Large intestine (tissue), 3 donors: ENCODE results near the gene LGI4. TPM values are rescaled to one million over a fixed set of nuclear protein-coding genes. Genes with fewer than 3 reads are reported as not detected.

Source experiments
- DNase-seq, 2 donors: peaks; one replicate each; pipeline versions ENCODE4 v3.0.0 to v3.0.0-alpha.2; 2013
- H3K27ac ChIP-seq: one replicate; pipeline ENCODE4 v1.5.1; 2013; ENCODE audit warnings: low read length
- H3K27me3 ChIP-seq: 2 replicates; pipeline ENCODE4 v1.6.1; 2013; ENCODE audit warnings: low read length; ENCODE audit not compliant: control insufficient read depth, insufficient read depth
- H3K36me3 ChIP-seq: 2 replicates; pipeline ENCODE4 v1.6.1; 2013; ENCODE audit warnings: low read length; ENCODE audit not compliant: control insufficient read depth, insufficient read depth
- H3K4me1 ChIP-seq: one replicate; pipeline ENCODE4 v1.6.1; 2013; ENCODE audit warnings: low read length; ENCODE audit not compliant: control insufficient read depth, insufficient read depth
- H3K4me3 ChIP-seq: one replicate; pipeline ENCODE4 v1.5.1; 2013; ENCODE audit warnings: low read length
- H3K9me3 ChIP-seq: one replicate; pipeline ENCODE4 v1.6.1; 2013; ENCODE audit warnings: mild to moderate bottlenecking, low read depth, low read length, moderate library complexity; ENCODE audit not compliant: control insufficient read depth
- WGBS: methylation state at CpG from one replicate; pipeline ENCODE4 v1.1.5; 2013; ENCODE audit warnings: low lambda C conversion rate; ENCODE audit not compliant: insufficient coverage; 5-methylcytosine and 5-hydroxymethylcytosine counted together
- polyA plus RNA-seq: library from polyadenylated mRNA; unstranded; fragments of 120-200 nt; gene quantifications from one replicate; pipeline ENCODE4 v1.2.1, GENCODE V29; 2013

Gene LGI4
- polyA plus RNA-seq, 1 donor: 9.4 TPM

DNA sequence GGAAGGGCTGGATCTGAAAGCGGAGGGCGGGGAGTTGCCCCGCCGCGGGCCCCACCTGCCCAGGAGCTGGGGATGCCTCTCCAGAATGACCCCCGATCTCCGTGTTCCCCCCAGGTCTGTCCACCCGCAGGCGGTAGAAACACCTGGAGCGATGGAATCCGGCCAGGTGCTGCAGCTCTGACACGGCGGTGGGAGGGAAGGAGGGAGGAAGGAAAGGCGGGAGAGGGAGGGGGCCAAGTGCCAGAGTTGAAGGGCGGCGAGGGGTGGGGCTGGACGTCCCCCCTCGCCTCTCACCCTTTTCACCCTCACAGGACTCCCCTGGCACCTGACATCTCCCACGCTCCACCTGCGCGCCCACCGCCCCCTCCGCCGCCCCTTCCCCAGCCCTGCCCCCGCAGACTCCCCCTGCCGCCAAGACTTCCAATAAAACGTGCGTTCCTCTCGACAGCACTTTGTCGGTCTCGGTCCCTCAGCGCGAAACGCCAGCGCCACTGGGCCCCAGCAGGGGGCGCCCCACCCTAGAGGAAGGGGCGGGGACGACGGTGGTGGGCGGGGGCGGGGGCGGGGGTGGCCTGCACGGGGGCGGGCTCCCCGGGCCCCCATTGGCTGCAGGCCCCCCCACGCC is 7.9 kb upstream of the LGI4 start:
- Histone ChIP-seq H3K9me3 (peaks cover 4% of the 10 kb centered on the region), H3K36me3 (no peaks in the 10 kb centered on the region), H3K4me3 (no peak overlapping the region), H3K27ac (no peak overlapping the region), H3K27me3 (peaks cover 34% of the 10 kb centered on the region), H3K4me1 (peaks cover 41% of the 10 kb centered on the region)
- WGBS: no CpG with 5 or more reads among the region's 46 CpGs
- DNase-seq: peak in 1 of 2 donors; percentile 32

DNA sequence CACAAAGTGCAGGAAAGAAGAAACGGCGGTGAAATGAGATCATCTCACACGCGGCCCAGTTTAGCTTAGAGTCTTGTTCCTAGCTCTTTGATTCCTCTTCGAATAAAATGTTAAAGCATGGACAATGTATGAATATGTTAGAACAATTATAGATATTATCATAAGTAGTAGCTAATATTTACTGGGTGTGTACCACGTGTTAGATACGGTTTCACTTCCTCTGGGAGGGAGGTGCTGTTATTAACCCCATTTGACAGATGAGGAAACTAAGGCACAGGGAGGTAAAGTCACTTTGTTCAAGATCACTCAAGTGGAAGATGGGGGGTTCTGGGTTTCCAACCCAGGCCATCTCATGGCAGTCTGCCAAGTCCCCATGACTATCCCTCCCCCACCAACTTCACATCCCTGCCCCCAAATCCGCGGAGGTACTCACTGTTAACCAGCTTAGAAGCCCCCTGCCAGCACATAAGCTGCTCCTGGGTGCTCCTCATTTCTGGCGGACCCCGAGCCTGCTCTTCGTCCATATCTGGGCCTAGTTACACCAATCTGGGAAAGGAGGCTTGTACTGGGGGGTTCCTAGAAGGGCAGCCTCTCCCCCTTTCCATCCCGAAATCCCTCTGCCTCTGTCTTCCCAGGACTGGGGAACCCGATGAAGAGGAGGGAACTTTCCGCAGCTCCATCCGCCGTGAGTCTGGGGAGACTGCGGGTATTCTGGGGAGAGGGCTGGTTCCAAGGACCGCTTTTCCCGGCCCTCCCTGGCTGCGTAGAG is 7.2 kb upstream of the LGI4 start:
- Histone ChIP-seq H3K4me1 (peaks cover 47% of the 10 kb centered on the region), H3K36me3 (no peaks in the 10 kb centered on the region), H3K4me3 (no peak overlapping the region), H3K9me3 (peaks cover 4% of the 10 kb centered on the region), H3K27ac (peak overlapping the region; percentile 6), H3K27me3 (peaks cover 34% of the 10 kb centered on the region)
- 0% methylated on average over 2 of the region's 21 CpGs for WGBS
- DNase-seq: peak in 1 of 2 donors; percentile 23

DNA sequence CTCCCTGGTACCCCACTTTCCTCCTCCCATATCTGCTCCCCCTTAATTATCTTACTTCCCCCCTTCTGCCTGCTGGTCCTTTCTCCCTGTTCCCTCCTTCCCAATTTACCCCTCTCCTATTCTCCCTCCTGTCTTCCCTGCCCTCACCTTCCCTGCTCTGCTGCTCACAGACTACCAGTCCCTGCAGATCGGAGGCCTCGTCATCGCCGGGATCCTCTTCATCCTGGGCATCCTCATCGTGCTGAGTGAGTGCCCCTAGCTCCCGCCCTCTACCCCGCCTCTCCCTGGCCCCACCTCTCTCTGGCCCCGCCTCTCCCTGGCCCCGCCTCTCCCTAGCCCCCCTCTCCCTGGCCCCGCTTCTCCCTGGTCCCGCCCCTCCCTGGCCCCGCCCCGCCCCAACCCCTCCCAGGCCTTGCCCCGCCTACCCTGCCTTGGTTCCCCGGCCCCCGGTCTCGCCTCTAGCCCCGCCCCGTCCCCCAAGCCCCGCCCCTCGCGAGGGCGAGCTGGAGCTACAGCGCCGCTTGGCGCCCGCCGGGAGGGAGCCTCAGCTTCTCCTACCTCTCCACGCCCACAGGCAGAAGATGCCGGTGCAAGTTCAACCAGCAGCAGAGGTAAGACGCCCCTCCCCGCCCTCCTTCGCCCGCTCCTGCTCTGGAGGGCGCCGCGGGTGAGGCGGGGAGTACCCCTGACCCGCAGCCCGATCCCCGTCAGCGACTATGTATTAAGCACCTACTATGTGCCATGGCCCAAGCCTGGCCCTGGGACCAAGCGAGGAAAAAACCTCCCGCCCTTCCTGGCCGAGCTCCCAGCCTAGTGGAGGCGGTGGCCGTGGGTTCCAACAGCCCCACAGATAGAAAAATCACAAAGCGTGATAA is 6.3 kb upstream of the LGI4 start:
- peak; percentile 74 to 78 for DNase-seq
- H3K36me3 ChIP-seq: no peaks in the 10 kb centered on the region
- WGBS: no CpG with 5 or more reads among the region's 48 CpGs
- peaks cover 54% of the 10 kb centered on the region for H3K4me1 ChIP-seq
- peaks cover 34% of the 10 kb centered on the region for H3K27me3 ChIP-seq
- peaks cover 4% of the 10 kb centered on the region for H3K9me3 ChIP-seq
- no peak overlapping the region for H3K4me3 ChIP-seq
- H3K27ac ChIP-seq: peak overlapping the region; percentile 6

DNA sequence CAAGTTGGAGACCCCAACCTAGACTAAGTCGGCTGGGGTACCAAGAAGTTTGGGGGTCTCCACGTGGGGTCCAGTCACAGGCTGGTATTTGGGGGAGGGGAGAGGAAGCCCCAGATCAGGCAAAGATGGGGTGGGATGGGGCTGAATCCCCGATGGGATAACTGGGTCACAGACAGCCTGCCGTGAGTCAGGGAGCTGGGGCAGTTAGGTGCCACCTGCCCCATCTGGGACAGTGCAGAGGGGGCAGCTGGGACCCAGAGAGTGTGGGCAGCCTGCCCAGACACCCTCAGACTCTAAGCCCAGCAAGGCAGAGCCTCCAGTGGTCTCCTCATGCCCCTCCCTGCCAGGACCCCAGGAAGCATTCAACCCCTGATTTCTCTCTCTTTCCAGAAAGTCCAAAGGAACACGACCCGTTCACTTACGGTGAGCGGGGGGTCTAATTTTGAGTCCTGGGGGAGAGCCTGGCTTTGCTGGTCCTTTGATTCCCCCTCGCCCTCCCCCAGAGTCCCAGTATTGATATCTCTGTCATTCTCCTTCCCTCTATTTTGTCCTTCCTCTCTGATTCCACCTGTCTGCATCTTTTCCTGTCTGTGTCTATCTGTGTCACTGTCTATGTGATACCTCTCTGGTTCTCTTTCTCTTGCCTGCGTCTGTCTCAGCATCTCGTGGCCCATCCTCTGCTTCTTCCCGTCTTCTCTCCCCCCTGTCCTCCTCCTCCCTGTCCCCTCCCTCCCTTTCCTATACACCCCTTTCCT is 5.5 kb upstream of the LGI4 start:
- Histone ChIP-seq H3K4me3 (no peak overlapping the region), H3K36me3 (no peaks in the 10 kb centered on the region), H3K27ac (no peak overlapping the region), H3K9me3 (peaks cover 4% of the 10 kb centered on the region), H3K4me1 (peaks cover 58% of the 10 kb centered on the region), H3K27me3 (peaks cover 34% of the 10 kb centered on the region)
- WGBS: 48% methylated on average over 4 of the region's 12 CpGs
- no peak for DNase-seq

DNA sequence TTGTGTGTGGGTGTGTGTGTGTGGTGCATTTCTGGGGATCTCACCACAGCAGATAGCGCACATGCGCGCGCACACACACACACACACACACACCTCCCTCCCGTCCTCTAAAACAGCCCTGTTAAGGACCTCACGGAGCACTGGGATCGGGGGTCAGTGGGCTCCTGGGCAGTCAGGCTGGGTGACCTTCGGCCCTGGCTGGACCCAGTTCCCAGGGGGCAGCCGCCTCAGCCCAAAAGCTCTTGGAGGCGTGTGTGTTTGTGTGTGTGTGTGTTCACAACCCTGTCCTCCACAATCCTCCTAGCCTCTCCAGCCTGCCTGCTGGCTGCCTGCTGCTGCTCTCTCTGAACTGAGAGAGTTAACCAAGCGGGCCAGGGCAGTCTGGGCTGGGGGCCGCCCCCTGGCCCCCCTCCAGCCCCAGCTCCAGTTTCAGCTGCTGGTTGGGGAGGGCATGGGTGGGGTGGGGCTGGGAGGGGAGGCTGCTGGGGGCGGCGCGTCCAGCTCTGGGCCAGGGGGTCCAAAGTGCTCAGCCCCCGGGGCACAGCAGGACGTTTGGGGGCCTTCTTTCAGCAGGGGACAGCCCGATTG is 3.5 kb upstream of the LGI4 start, which contains the start of gene FXYD1:
TSS of gene FXYD1 (plus strand) at position 520 of the 588 bp plus-strand sequence. CDS start 1,256 bp downstream, outside the sequence.
- WGBS: no CpG with 5 or more reads among the region's 18 CpGs
- peaks cover 62% of the 10 kb centered on the region for H3K4me1 ChIP-seq
- DNase-seq: peak in 1 of 2 donors; percentile 17
- H3K9me3 ChIP-seq: peaks cover 4% of the 10 kb centered on the region
- peak within 1 kb of the TSS; percentile 16 for H3K4me3 ChIP-seq
- peak within 1 kb of the TSS; percentile 16 for H3K27ac ChIP-seq
- H3K27me3 ChIP-seq: peaks cover 18% of the 10 kb centered on the region
- no peaks in the 10 kb centered on the region for H3K36me3 ChIP-seq

DNA sequence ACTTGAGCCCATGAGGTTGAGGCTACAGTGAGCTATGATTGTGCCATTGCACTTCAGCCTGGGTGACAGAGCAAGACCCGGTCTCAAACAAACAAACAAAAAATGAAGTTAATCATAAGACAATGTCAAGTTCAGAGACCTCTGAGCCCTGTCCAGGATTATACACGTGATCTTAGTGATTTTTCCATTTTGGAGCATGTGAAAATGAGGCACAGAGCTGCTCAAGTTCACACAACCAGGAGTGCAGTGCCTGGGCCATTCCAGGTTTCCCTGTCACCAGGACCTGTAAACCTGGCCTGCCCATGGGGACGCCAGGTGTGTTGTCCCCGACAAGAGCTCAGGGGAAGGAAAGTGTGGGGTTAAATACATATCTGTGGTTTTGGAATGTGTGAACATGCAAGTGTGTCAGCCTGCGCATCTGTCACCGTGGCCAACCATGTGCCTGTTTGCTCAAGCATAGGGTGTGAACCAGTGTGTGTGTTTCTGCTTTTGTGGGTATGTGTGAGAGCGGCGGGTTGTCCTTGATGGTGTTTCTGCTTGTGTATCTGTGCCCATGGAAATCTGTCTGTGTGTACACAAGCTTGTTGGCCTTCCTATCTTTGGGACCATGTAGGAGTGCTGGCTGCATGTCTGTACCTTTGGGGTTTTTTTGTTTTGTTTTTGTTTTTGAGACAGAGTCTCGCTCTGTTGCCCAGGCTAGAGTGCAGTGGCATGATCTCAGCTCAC is 2.3 kb upstream of the LGI4 start:
- H3K27me3 ChIP-seq: peaks cover 8% of the 10 kb centered on the region
- WGBS: no CpG with 5 or more reads among the region's 9 CpGs
- peaks cover 56% of the 10 kb centered on the region for H3K4me1 ChIP-seq

DNA sequence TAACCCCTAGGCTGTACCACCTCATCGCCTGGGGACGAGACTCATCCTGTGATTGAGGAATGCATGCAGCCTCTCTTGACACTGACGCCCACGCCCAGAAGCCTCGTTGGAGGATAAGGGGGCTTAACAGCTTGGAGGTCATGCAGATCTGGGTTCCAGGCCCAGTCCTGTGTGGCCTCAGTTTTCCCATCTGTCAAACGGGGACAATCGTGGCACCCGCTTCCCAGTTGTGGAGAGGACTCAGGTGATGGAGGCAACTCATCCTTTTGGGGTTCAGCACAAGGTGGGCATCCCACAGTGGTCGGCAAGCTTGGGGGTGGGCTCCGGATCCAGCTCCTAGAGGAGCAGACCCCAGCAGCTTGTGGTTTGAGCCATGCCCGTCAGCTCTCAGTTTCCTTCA is 1.4 kb upstream of the LGI4 start:
- Histone ChIP-seq H3K4me3 (no peak overlapping the region), H3K27ac (no peak overlapping the region), H3K36me3 (no peaks in the 10 kb centered on the region), H3K27me3 (no peaks in the 10 kb centered on the region), H3K4me1 (peaks cover 53% of the 10 kb centered on the region), H3K9me3 (peaks cover 2% of the 10 kb centered on the region)
- WGBS: no CpG with 5 or more reads among the region's 11 CpGs
- DNase-seq: no peak

More for the DNA sequence above, 2.3 kb upstream of the LGI4 start:
- DNase-seq: peak in 1 of 2 donors; percentile 58
- H3K9me3 ChIP-seq: no peaks in the 10 kb centered on the region
- peak overlapping the region; percentile 8 for H3K27ac ChIP-seq
- H3K4me3 ChIP-seq: no peak overlapping the region
- no peaks in the 10 kb centered on the region for H3K36me3 ChIP-seq

DNA sequence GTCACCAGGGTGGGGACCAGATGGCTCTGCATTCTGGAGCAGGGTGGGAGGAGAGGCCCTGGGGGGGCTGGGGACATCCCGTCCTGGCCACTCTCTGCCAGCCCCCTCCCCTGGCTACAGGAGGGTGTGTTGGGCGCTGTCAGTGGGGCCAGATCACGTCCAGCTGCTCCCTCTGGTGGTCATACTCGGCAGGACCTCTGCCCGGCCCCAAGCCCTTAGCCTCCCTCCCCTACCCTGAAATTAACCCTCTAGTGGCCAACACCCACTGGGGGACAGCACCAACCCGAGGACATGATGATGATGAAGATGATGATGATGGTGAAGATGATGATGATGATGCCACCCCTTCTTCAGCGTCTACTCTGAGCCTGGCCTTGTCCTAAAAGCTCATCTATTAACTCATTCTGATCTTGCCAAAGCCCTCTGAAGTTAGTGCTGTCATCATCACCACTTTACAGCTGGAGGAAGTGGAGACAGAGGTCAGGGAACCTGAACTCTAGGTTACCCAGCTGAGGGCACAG is 590 bp upstream of the LGI4 start:
- Histone ChIP-seq H3K36me3 (no peaks in the 10 kb centered on the region), H3K9me3 (peaks cover 3% of the 10 kb centered on the region), H3K4me3 (no peak overlapping the region), H3K27ac (peak overlapping the region; percentile 11), H3K27me3 (no peaks in the 10 kb centered on the region), H3K4me1 (peaks cover 59% of the 10 kb centered on the region)
- peak; percentile 77 to 80 for DNase-seq
- no CpG with 5 or more reads among the region's 7 CpGs for WGBS

DNA sequence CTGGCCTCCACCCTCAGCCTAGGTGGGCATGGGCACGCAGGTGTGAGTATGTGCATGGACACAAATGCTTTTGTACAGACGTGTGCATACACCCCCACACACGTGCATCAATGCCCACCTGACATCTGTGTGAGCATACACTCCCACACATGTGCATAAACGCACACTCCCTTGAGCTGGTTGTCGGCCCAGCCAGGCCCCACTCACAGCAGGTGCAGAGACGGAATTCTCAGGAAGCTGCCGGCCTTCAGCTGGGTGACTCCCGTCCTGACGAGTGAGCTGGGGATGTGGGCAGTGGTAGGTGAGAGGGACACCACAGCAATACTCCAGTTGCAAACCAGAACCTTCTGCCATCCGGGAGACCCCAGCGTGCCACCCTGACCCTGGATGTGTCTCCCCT is 1.0 kb downstream of the LGI4 start:
- Histone ChIP-seq H3K27me3 (no peaks in the 10 kb centered on the region), H3K4me1 (peaks cover 55% of the 10 kb centered on the region), H3K27ac (no peak overlapping the region), H3K9me3 (peaks cover 3% of the 10 kb centered on the region), H3K4me3 (no peak overlapping the region), H3K36me3 (no peaks in the 10 kb centered on the region)
- no CpG with 5 or more reads among the region's 11 CpGs for WGBS
- DNase-seq: no peak
